DMS79 (cell line): ENCODE results near the gene QRFP.
A peak's percentile ranks its signal among the peaks of the same experiment; 100 is the strongest.

ENCODE experiments used
- DNase-seq: peaks from one replicate; lab custom pipeline; 2025; lab: John Stamatoyannopoulos, UW

Gene QRFP

GRCh38 chr9:130933114-130934046 lies 36.8 kb upstream of the QRFP start:
- no peak for DNase-seq

DNA sequence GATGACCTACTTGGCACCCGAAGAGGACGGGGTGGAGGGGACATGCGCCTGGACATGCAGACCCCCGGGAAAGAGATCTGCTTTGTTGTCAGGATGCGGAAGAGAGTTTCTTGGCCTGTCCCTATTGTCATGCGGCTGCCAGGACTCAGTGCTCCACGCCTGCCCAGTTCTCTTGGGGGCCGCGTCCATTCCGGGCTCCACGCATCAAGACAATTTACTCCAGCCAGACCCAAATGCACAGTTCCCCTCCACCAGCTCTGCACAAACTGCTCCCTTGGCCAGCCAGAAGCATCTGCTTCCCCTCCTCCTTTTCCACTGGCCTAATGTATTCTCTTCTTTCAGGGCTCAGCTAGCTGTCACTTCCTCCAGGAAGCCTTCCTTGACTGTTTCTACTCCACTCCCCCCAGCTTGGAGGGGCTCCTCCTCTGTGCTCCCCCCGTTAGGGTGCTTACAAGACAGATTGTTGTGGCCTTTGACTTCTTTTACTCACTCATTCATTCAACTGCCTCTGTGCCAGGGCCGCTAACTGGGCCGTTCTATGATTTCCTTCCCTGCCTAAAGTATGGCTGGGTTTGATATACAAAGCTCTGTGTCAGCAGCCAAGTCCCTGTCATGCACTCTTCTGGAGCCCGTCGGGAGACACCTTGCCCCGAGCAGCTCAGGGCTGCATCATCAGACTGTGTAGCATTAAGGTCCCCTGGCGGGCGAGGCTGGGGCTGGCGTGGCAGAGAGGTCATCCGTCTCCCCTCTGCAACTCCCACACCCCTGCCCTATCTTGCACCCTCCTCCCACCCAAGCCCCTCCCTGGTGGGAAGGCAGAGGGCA lies 35.9 kb upstream of the QRFP start:
- DNase-seq: no peak

DNA sequence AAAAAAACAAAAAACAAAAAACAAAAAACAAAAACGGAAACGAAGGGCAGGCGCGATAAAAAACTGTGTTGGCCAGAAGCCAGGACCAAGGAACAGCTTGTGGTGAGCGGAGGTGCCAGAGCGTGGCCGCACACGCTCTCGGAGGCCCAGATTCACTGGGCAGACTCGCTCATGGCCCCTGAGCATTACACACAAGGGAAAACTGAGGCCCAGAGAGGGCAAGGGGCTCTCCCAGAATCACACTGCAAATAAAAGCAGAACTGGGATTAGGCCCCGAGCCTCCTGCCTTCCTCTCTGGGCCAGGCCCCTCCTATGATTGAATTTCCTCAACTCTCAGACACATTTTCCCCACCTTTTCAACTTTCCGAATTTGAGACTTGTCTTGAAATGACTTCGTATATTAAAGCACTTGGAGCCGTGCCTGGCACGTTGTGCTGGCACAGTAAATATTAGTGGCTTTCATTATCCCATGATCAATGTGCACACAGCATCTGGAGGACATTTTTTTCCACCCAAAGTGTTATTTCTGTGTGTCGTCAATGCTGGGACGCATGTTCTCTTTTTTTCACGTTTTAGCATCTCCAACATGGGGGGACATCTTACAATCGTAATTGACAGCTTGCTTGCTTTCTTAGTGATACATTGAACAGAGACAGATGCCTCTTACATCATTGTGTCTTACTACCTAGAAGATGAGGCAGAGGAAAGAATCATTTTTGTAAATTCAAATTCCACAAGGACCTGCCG lies 35.1 kb upstream of the QRFP start:
- peak; percentile 18 for DNase-seq

DNA sequence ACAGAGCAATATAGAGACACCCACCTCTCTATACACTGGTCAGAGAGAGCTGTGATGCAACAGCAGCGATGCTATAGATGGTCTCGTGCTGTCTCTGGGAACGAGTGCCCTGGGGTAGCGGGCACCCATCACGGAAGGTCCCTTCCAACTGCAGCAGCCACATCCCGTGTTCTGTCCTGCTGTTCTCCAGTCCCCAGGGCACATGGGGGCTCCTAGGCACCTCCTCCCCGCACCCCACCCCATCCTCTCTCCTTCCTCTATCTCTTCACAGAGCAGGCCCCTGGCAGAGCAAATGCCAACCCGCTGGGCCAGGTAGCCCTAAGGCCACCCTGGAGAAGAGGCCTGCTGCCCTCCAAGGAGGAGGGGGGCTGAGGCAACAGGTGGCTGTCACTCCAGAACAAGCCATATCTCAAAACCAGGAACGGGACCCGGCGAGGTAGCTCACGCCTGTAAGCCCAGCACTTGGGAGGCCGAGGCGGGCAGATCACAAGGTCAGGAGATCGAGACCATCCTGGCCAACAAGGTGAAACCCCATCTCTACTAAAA lies 34.3 kb upstream of the QRFP start:
- no peak for DNase-seq

DNA sequence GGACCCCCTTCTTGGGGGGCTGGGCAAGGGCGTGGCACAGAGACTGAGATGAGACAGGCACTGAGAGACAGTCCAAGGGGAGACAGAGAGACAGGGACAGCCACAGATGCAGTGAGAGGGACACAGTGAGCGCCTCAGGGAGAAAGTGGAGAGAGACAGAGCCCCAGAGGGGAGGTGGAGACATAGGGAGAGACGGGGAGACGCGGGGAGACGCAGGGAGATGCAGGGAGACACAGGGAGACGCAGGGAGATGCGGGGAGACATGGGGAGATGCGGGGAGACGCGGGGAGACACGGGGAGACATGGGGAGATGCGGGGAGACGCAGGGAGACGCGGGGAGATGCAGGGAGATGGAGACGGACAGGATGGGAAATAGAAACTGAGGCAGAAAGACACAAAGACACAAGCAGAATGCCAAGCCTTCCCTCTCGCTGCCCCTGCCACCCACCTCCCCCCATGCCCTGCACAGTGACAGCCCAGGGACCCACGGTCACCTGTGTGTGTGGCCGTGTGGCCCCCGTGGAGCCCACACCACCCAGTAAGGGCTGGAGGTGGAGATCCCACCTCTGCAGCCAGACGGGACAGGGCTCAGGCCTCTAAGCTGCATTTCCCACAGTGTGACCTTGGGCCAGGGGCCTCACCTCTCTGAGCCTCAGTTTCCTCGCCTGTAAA lies 33.7 kb upstream of the QRFP start:
- DNase-seq: no peak

- no peak for DNase-seq
Observed at GRCh38 chr9:130929571-130930038, 33.0 kb upstream of the QRFP start.

DNA sequence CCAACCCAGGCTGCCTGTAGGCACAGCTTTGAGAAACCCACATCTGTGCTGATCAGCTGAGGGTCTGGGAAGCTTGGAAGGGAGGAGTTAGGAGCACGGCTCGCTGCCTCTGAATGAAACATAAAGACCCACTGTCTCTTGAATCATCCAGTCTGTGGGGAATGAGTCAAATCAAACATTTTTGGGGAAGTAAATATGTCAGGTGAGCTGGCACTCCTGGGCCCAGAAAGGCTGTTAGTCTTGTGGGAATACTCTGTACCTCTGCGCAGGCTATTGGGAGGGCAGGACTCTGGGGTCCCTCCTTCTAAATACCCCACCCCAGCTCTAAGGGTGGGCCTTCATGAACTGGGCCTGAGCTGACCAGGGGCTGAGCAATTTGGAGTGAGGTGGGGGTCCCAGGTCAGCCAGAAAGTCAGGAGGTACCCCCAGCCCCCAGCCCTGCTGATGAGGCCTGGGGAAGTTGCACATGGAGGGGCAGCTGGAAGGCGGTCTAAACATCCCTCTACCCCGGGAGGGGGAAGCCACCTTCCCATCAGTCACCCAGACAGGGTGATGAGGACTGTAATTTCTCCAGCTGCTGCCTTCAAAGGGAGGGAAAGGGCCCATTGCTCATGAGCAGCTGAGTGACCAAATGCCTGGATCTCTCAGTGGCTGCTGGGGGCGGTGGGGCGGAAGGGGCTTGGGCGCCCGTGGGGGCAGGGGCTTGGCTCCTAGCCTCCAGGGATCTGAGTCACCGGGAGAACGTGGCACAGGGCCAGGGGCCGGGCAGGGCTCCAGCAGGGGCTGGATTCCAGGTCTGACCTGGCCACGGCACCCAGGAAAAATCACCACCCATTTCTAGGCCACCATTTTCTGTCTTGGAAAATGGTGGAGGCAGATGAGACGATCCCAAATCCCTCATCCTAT lies 31.6 kb upstream of the QRFP start:
- DNase-seq: no peak

DNA sequence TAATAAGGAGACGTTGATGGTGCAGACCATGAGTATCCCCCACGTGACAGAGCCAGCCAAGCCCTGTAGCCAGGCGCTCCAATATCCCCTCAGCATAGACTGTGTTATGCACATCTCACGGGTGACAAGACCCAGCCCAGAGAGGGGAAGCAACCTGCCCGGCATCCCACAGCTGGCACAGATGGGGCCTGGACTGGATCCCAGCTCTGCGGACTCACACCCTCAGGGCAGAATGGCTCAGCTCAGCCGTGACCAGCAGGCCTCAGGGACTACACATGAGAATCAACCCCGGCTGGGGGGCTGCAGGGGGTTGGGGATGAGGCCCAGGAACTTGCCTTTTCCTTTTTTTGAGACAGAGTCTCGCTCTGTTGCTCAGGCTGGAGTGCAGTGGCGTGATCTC lies 30.7 kb upstream of the QRFP start:
- DNase-seq: no peak

DNA sequence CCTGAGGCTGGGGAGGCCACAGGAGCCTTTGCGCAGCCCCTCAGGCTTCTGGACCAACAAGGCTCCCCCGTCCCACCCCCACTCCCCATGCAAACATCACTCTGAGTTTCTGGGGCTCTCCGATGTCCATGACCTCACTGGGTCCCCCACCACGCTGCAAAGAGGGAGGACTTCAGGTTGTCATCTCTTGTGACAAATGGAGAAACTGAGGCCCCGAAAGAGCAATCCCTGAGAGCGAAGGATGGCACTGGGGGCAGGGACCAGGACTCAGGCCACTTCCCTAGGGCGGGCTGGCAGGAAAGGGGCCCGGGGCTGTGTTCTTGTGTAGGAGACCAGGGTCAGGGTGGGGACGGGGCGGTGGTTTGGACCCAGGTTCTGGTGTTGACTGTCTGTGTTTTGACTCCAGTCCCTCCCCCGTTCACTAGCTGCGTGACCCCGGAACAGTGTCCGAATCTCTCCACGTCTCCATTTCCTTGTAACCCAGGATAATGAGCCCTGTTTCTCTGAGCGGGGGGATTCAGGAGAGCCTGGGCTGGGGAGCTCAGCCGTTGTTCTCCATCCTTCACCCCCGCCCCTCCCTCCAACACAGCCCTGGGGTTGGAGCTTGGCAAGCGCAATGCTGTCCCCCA lies 28.6 kb upstream of the QRFP start:
- DNase-seq: no peak

DNA sequence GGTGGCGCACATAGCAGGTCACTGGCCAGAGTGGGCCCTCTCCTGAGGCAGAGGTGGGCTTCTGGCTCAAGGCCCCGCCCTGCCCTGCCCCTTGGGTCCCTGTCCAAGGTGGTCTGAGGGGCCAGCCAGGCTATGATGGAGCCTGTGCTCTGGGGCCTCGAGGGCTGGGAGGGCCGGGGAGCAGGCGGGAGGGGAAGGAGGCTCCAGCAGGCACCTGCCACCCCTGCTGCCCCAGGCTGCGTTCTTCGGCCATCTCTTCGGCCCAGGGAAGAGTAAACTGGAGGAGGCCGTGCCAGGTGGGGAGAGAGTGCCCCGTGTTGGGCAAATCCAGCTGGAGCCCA lies 27.8 kb upstream of the QRFP start:
- no peak for DNase-seq

GRCh38 chr9:130923611-130924447 lies 27.2 kb upstream of the QRFP start:
- no peak for DNase-seq

DNA sequence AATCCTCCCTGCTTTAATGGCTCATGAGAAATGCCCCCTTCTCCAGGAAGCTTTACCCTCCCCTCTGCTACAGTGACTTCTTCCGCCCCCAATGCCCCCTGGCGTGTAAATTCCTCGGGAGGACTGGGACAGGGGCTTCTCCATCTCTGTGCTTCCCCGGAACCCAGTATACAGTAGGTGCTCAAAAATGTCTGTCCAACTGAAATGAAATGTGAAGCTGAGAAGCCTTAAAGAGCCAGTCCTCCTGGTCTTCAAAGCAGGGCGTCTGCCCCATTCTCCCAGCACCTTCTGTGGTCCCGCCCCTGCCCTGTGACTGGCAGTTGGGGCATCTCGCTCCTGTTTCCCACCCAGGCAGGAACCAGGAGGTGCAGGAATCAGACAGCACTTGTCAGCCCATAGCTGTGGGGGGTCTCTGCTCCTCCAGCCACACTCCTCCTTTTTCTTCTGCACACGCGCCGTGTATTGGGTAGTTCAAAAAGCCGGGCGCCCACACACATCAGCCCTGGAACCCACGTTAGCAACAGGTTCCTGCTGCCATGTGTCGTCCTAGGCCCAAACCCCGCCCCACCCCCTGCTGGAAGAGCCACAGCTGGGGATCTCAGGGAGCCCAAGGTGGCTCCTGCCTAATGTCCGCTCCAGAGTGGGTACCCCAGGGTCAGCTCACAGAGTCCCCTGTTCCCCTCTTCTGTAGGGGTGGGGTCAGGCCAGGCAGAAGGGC lies 26.4 kb upstream of the QRFP start:
- no peak for DNase-seq

DNA sequence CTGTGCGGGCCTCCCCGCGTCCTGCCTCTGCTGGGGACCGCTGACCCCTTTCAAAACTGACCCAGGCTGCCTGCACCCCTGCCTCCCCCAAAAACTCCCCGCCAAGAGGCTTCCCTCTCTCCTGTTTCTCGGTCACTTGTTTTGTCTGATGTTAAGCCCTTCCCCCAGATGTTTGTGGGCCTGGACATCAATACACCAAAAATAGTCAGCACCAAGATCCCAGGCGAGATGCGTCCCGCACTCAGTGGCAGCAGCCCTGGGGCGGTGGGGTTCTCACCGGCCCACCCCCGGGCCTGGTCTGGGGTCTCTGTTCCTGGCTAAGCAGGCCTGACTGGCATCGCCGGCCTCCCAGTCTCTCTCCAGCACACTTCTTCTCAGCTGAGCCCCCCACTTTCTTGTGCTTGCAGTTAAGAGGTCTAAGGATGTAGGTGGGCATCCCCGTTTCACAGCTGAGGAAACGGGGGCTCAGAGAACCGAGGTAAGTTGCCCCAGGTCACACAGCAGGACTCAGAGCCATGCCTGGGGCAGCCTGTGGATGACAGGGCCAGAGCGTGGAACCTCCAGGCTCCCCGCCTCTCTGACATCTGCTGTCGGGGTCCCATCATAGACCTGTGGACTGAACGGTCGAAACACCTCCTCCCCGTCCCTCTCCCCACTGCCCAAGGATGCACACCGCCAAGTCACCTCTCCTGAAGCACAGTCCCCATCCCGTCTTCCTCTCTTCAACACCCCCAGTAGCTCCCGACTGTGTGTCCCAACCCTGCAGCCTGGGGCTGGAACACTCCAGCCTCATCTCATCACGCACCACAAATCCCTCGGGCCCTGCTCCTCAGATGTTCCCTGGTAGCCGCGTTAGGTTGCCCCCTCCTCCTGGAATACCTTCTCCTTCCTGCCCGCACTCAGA lies 25.6 kb upstream of the QRFP start:
- no peak for DNase-seq

- no peak for DNase-seq
Observed at GRCh38 chr9:130921300-130921988, 24.8 kb upstream of the QRFP start.

DNA sequence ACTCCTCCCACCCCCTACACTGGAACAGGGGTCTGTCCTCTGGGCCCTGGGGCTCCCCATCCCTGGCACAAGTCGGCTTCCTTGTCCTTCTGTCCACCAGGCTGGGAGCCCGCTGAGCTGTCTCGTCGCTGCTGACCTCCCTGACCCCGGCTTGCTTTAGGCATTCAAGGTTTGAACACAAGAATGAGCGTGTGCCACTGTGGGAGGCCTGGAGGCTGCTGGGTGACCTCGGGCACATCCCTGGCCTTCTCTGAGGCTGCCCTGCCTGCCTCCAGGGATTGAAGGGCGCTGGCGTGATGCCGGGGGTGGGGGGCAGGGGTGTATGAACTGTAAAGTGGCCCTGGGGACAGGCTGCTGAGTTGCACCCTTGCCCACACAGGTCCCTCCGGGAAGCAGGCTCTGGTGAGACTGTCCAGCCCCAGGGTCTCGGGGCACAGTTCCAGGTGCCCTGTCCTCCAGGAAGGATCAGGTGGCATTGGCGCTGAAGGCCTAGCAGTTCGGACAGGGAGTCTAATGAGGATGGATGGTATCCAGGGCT lies 24.2 kb upstream of the QRFP start:
- no peak for DNase-seq

- DNase-seq: no peak
Observed at GRCh38 chr9:130920233-130920632, 23.6 kb upstream of the QRFP start.
